K562 (cell line): ENCODE data around the gene TCHP. TPM values are rescaled to one million over a fixed set of nuclear protein-coding genes. Genes with fewer than 3 reads are reported as not detected.

Experiments
- ATAC-seq: fragments of 200-7000 bp; cut with Tn5 transposase; 3 replicates; pipeline ENCODE4 v1.9.1; 2020; ENCODE audit warnings: moderate library complexity
- BruUV-seq: library from RNA; stranded (reverse); fragments of 400-500 nt; replicated peaks from 2 replicates; lab custom pipeline; 2021; lab: Mats Ljungman, UMichigan
- CTCF ChIA-PET: fragments of 300-600 bp; formaldehyde crosslinking; extraction: SDS; loops from one replicate; lab custom pipeline; 2021; ENCODE audit warnings: low intra/inter-chr PET ratio; lab: Yijun Ruan, JAX
- POLR2A ChIA-PET: fragments of 300-600, 350-650 bp; sonication (Branson Sonifier 250); formaldehyde crosslinking; extraction: SDS; loops from one replicate; lab custom pipeline; 2021; ENCODE audit warnings: antibody characterized with exemption, inconsistent platforms; lab: Yijun Ruan, JAX
- DNase-seq, 4 experiments: peaks; one replicate each; pipeline versions ENCODE4 v3.0.0 to v3.0.0-alpha.2; 2011 to 2018; ENCODE audit warnings: low spot score in 3 of 4, mixed read lengths in 3 of 4; ENCODE audit errors: extremely low read depth in 1 of 4
- FAIRE-seq: peaks from 2 replicates; lab custom pipeline; 2011; peaks lifted over from hg19 to GRCh38; lab: Jason Lieb, UNC
- H2AFZ ChIP-seq: 2 replicates; pipeline ENCODE4 v1.6.0; 2011; ENCODE audit warnings: low read depth, low read length, control low read depth, inconsistent platforms
- H3K27ac ChIP-seq: fragments of 200-600 bp; 3 replicates; pipeline ENCODE4 v1.8.0; 2011; ENCODE audit warnings: low read depth, mild to moderate bottlenecking, control low read depth, inconsistent platforms, low read length, moderate library complexity, mixed read lengths; ENCODE audit errors: extremely low read depth
- H3K27me3 ChIP-seq, 2 experiments: fragments of 300-600 bp in 1 of 2; 2 replicates in 1 of 2; 3 replicates in 1 of 2; pipeline versions ENCODE4 v1.6.0 to v1.8.0; 2011; ENCODE audit warnings: inconsistent platforms in 2 of 2, low read length in 2 of 2, mild to moderate bottlenecking in 1 of 2, mixed read lengths in 1 of 2, moderate library complexity in 1 of 2; ENCODE audit not compliant: control insufficient read depth in 2 of 2, insufficient read depth in 2 of 2
- H3K36me3 ChIP-seq: fragments of 300-600 bp; 3 replicates; pipeline ENCODE4 v1.8.0; 2011; ENCODE audit warnings: mild to moderate bottlenecking, low read length, inconsistent platforms; ENCODE audit not compliant: control insufficient read depth, insufficient read depth
- H3K4me1 ChIP-seq, 2 experiments: fragments of 200-600 bp in 1 of 2; replicated peaks in 1 of 2; 2 replicates in 1 of 2; 3 replicates in 1 of 2; pipeline versions ENCODE4 v1.5.1 to v1.8.0; 2011; ENCODE audit warnings: inconsistent platforms in 2 of 2, low read length in 2 of 2, mild to moderate bottlenecking in 1 of 2, mixed read lengths in 1 of 2, moderate library complexity in 1 of 2; ENCODE audit not compliant: control insufficient read depth in 2 of 2, insufficient read depth in 2 of 2
- H3K4me2 ChIP-seq: 2 replicates; pipeline ENCODE4 v1.6.1; 2011; ENCODE audit warnings: low read length, control low read depth, inconsistent platforms, mixed read lengths; ENCODE audit not compliant: insufficient read depth
- H3K4me3 ChIP-seq: fragments of 200-600 bp; sonication (generic), shearing (Covaris generic); 2 replicates; pipeline ENCODE4 v1.5.1; 2016; ENCODE audit warnings: control low read depth, inconsistent platforms
- H3K79me2 ChIP-seq: fragments of 200-600 bp; 3 replicates; pipeline ENCODE4 v1.8.0; 2011; ENCODE audit warnings: low read length, inconsistent platforms; ENCODE audit not compliant: control insufficient read depth, insufficient read depth
- H3K9ac ChIP-seq, 2 experiments: 2 replicates each; pipeline versions ENCODE4 v1.6.0 to v1.6.1; 2011; ENCODE audit warnings: low read depth in 2 of 2, low read length in 2 of 2, control low read depth in 1 of 2, inconsistent platforms in 1 of 2, mild to moderate bottlenecking in 1 of 2, mixed read lengths in 1 of 2; ENCODE audit not compliant: insufficient read depth in 1 of 2
- H3K9me1 ChIP-seq: one replicate; pipeline ENCODE4 v1.6.0; 2011; ENCODE audit warnings: inconsistent platforms, mild to moderate bottlenecking, low read length, moderate library complexity; ENCODE audit not compliant: control insufficient read depth, insufficient read depth
- H3K9me3 ChIP-seq: replicated peaks from 2 replicates; pipeline ENCODE4 v1.5.1; 2011; ENCODE audit warnings: low read depth, low read length, inconsistent platforms; ENCODE audit not compliant: control insufficient read depth, insufficient read depth
- H4K20me1 ChIP-seq: replicated peaks from 2 replicates; pipeline ENCODE4 v1.6.1; 2011; ENCODE audit warnings: low read length, inconsistent platforms, mixed read lengths; ENCODE audit not compliant: control insufficient read depth, insufficient read depth
- CREB3L1 ChIP-seq: fragments of 450-650 bp; IDR thresholded peaks from 2 replicates; pipeline ENCODE4 v1.6.1; 2014; ENCODE audit warnings: low read depth, mild to moderate bottlenecking, moderate library complexity, borderline replicate concordance
- CREM ChIP-seq: IDR thresholded peaks from 2 replicates; pipeline ENCODE4 v1.6.1; 2014; ENCODE audit warnings: antibody characterized with exemption, low read depth
- NFIX ChIP-seq: fragments of 250-450 bp; sonication (Bioruptor Pico); IDR thresholded peaks from 2 replicates; pipeline ENCODE4 v1.4.0; 2020; ENCODE audit warnings: low read depth, mild to moderate bottlenecking, moderate library complexity
- PATZ1 ChIP-seq: fragments of 250-450 bp; sonication (Bioruptor Pico); IDR thresholded peaks from 2 replicates; pipeline ENCODE4 v1.5.0; 2020; ENCODE audit warnings: mild to moderate bottlenecking, borderline replicate concordance
- RREB1 ChIP-seq: fragments of 250-450 bp; sonication (Bioruptor Pico); IDR thresholded peaks from 2 replicates; pipeline ENCODE4 v1.4.0; 2020
- U2AF1 ChIP-seq: fragments of 200-400 bp; formaldehyde crosslinking; optimal IDR thresholded peaks from 2 replicates; pipeline ENCODE3; 2017; ENCODE audit warnings: mild to moderate bottlenecking, low read depth, low read length, moderate library complexity
- ZNF384 ChIP-seq: IDR thresholded peaks from 2 replicates; pipeline ENCODE4 v1.6.1; 2012; ENCODE audit warnings: low read depth, low read length, improper control_type of control experiment
- ZNF512 ChIP-seq: IDR thresholded peaks from 2 replicates; pipeline ENCODE4 v1.6.1; 2016; ENCODE audit warnings: missing genetic modification characterization, missing compliant biosample characterization
- WGBS: fragments of 100-300 bp; shearing (Covaris generic); methylation state at CpG from one replicate; pipeline ENCODE4 v1.1.6; 2016; ENCODE audit warnings: low coverage, mixed read lengths; ENCODE audit not compliant: insufficient coverage; ENCODE audit errors: missing lambda C conversion rate; 5-methylcytosine and 5-hydroxymethylcytosine counted together
- in situ Hi-C: fragments of 300-500 bp; cut with MboI; formaldehyde crosslinking; loops from 4 replicates; pipeline ENCODE4 v1.15.0; 2018; ENCODE audit warnings: inconsistent platforms, mixed read lengths
- intact Hi-C: fragments of 100-400 bp; cut with micrococcal nuclease; formaldehyde crosslinking; loops from 2 replicates; pipeline ENCODE4 v1.14.2; 2022
- polyA plus RNA-seq, 8 experiments: library from polyadenylated mRNA; depleted of rRNA in 4 of 8; stranded (reverse) in 5 of 8; unstranded in 3 of 8; fragments of >200 nt; fragmentation: Nextera tagmentation in 2 of 8; fragmentation: Illumina TruSeq in 1 of 8; extraction: Ambion mirVana in 2 of 8; extraction: Trizol in 1 of 8; gene quantifications; 2 replicates each; pipeline versions ENCODE4 v1.2.1 to v1.2.3, GENCODE V29; 2011 to 2014; ENCODE audit warnings: inconsistent platforms in 1 of 8, missing spikeins in 1 of 8
- total RNA-seq, 7 experiments: library from RNA; depleted of rRNA in 6 of 7; stranded (reverse); fragments of >200 nt in 6 of 7; fragmentation: Illumina TruSeq in 2 of 7; extraction: Trizol in 2 of 7; gene quantifications; 2 replicates each; pipeline versions ENCODE4 v1.2.1 to v1.2.3, GENCODE V29; 2011 to 2021; ENCODE audit warnings: low replicate concordance in 1 of 7

The TCHP gene
- total and polyA plus RNA-seq, 9 of the 15 experiments (the other 6 are each of a cell fraction or from before 2014, with no cell fraction given): 3.4 to 30.4 (median 19.7) TPM

DNA sequence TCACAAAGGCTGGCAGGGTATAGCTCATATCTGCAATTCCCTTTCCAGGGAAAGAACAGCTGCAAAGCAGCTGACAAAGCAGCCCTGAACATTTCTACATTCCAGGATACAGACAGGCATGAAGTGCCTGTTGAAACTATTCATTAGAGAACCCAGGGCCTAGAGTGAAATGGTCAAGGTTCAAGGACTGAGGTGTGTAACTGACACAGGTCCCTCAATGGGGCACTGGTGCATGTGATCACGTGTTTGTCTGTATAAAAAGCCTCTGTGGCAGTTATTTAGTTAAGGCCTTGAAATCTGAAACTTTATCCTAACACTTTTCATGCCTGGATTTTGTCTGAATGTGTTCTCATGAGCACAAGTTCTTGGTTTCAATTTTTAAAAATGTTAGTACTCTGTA, 49.0 kb downstream of the TCHP start:
- Histone ChIP-seq H3K4me3 (no peak overlapping the region), H2AFZ (no peak overlapping the region), H3K27me3 (no peaks in the 10 kb centered on the region), H3K9me1 (no peaks in the 10 kb centered on the region), H3K4me2 (no peak overlapping the region), H3K9me3 (no peaks in the 10 kb centered on the region), H3K4me1 (no peaks in the 10 kb centered on the region; a peak in 1 of 5 replicates), H4K20me1 (no peaks in the 10 kb centered on the region), H3K79me2 (no peaks in the 10 kb centered on the region), H3K36me3 (peaks cover 78% of the 10 kb centered on the region), H3K9ac (no peak overlapping the region), H3K27ac (no peak overlapping the region)
- no TSS peak for BruUV-seq
- in situ Hi-C loops (no loop called here), intact Hi-C loops (no loop called here)
- CTCF ChIA-PET: no interaction called here
- DNase-seq (no peak), FAIRE-seq (no peak), ATAC-seq (no peak)
- WGBS: 64% methylated on average over 1 of the region's 1 CpG
- POLR2A ChIA-PET: interaction anchor here (0.6 kb wide), 1 partner anchor 49 kb away, joined by 3 read pairs; no protein-coding TSS in a partner anchor
- no peak for TF ChIP-seq CREM
- no peak for TF ChIP-seq ZNF384
- TF ChIP-seq U2AF1: no peak
- TF ChIP-seq RREB1 (CRISPR knock-in tag): no peak
- no peak for TF ChIP-seq PATZ1 (CRISPR knock-in tag)
- no peak for TF ChIP-seq CREB3L1
- TF ChIP-seq NFIX: no peak
- TF ChIP-seq ZNF512 (tag): no peak
